NCI-H446 treated with DMSO at 0.1 percent for 48 hours (cell line): ENCODE data around the gene ADAP2.
"Not testable (repeated sequence)": the region's sequence is repeated elsewhere in the genome, so short reads cannot be mapped to it uniquely, and the experiment has no call there.

ENCODE experiments used
- DNase-seq: peaks from one replicate; lab custom pipeline; 2025; lab: John Stamatoyannopoulos, UW

Gene ADAP2

DNA sequence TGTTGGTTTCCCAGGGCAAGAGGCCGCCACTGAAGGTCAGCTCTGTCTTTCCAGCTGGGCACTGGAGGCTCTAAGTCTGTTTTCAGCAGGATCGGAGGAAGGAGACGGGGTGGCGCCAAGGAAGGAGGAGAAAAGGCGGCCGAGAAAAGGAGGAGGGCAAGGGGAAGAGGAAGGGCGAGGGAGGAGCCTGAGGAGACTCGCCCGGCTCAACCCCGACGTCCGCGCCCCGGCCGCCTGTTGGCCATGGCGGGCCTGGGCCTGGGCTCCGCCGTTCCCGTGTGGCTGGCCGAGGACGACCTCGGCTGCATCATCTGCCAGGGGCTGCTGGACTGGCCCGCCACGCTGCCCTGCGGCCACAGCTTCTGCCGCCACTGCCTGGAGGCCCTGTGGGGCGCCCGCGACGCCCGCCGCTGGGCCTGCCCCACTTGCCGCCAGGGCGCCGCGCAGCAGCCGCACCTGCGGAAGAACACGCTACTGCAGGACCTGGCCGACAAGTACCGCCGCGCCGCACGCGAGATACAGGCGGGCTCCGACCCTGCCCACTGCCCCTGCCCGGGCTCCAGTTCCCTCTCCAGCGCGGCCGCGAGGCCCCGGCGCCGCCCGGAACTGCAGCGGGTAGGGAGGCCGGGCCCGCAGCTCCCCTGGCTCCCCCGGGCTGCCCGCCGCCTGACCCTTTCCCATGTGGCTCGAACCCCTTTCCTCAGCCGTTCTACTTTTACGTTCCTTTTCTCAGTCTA, 49.3 kb downstream of the ADAP2 start, which contains the start of gene RNF135:
RNF135 (plus strand) TSS at position 209 of the 737 bp plus-strand sequence; CDS start at position 244, 35 bp downstream.
- peak; percentile 13 for DNase-seq

DNA sequence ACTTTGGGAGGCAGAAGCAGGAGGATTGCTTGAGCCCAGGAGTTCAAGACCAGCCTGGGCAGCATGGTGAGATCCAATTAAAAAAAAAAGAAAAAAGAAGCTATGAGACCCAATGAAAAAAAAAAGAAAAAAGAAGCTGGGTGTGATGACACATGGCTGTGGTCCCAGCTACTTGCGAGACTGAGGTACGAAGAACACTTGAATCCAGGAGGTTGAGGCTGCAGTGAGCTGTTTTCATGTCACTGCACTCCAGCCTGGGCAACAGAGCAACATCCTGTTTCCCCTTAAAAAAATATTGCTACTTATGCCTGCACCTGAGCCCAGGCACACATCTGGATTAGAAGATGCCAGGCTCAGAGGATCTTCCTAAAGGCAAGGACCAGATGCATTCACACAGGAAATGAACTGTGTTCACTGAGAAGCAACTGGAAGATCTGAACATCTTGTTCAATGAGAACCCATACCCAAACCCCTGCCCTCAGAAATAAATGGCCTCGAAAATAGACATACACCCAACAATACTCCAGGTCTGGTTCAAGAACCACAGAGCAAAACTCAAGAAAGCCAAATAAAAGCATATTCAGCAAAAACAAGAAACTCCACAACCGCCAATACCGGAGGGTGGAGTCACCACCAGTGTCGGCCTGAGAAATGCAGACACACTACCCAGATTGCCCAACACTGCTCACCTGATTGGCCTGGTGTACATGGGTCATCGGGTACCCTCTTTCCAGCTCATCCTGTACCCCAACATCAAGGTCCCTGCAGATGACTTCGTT, 53.5 kb downstream of the ADAP2 start:
- no peak for DNase-seq

GRCh38 chr17:30979919-30980318, 58.2 kb downstream of the ADAP2 start:
- DNase-seq = not testable (repeated sequence)

DNA sequence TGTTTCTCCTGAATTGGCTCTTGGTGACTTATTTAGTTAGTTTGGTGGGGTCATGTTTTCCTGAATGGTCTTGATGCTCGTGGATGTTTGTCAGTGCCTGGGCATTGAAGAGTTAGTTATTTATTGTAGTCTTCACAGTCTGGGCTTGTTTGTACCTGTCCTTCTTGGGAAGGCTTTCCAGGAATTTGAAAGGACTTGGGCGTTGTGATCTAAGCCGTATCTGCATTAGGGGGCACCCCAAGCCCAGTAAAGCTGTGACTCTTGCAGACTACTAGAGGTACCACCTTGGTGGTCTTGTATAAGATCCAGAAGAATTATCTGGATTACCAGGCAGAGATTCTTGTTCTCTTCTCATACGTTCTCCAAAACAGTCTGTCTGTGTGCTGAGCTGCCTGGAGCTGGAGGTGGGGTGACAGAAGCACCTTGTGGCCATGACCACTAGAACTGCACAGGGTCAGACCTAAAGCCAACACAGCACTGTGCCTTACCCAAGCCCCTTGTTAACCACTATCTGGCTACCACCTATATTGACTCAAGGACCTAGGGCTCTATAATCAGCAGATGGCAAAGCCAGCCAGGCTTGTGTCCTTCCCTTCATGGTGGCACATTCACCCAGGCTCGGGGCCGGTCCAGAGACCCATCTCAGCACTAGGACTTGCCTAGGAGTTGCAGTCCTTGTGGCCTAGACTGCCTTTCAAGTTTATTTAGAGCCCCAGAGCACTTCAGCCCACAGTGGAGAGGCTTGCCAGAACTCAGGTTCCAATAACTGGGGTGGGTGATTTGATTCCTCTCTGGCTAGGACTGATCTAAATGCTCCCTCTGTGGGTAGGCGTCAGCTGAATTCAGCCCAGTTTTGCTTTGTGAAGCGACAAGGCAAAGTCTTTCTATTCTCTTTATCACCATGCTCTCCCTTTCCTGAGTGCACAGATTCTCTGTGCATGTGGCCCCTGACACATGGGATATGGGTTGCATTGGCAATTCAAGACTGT, 60.1 kb downstream of the ADAP2 start:
- DNase-seq = no peak

- DNase-seq = no peak
Observed at GRCh38 chr17:30982855-30983254, 61.1 kb downstream of the ADAP2 start.

DNA sequence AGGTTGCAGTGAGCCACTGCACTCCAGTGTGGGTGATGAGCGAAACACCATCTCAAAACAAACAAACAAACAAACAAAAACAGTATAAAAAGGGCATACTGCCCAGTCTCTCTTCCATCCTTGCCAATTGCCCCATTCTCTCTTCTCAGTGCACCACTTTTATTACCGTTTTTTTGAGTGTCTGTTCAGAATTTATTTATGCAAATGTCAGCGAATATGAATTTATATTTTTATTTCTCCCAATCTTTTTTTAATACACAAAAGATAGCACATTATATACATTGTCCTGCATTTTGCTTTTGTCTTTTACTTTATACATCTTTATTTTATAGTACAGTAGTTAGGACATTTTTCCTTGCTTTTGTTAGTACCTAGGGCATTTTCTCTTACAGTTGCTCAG, 68.7 kb downstream of the ADAP2 start:
- no peak for DNase-seq

GRCh38 chr17:30992551-30992950, 70.8 kb downstream of the ADAP2 start:
- DNase-seq = no peak

GRCh38 chr17:30995347-30995746, 73.6 kb downstream of the ADAP2 start:
- no peak for DNase-seq

DNA sequence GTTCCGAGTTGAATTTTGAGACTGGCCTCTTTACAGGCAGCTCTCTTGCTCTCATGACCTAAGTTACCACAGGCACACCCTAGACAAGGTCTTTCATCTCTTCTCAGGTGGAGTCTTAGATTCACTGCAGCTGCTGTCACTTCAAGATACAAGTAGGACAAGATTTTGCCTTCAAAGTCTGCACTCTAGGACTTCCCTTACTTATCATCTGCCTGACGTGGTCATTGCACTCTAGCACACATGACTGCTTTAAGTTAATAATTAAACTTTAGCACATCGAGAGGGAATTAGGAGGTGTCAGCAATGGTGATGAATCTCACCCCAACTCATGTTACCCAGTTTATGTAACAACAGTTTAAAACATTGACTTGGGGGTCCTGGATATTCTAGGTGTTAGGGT, 74.7 kb downstream of the ADAP2 start:
- no peak for DNase-seq

GRCh38 chr17:30997270-30997669, 75.5 kb downstream of the ADAP2 start:
- DNase-seq = no peak

DNA sequence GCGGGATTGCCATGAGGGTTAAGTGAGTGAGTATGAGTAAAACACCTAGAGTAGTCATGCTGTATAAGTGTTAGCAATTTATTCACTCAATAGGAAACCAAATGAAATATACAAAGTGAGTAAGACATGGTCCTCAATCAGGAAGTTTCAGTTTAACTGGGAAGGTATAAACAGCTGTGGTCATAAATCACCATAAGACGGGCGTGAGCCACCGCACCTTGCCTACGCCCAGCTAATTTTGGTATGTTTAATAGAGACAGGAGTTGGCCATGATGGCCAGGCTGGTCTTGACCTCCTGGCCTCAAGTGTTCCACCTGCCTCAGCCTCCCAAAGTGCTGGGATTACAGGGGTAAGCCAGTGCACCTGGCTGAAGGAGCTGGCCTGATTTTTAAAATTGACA, 76.1 kb downstream of the ADAP2 start:
- DNase-seq = no peak

DNA sequence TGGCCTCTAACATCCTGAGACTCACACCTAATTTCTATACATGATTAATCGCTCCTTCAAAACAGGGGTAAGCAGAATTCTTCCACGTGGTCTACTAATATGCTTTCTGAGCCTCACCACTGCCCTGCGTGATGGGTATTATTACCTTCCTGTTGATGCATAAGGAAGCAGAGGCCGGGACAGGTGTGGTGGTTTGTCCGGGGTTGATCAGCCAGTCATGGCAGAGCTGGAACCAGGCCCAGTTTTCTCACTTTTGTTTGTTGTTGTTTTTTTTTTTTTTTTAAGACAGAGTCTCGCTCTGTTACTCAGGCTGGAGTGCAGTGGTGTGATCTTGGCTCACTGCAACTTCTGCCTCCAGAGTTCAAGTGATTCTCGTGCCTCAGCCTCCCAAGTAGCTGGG, 80.3 kb downstream of the ADAP2 start:
- no peak for DNase-seq

DNA sequence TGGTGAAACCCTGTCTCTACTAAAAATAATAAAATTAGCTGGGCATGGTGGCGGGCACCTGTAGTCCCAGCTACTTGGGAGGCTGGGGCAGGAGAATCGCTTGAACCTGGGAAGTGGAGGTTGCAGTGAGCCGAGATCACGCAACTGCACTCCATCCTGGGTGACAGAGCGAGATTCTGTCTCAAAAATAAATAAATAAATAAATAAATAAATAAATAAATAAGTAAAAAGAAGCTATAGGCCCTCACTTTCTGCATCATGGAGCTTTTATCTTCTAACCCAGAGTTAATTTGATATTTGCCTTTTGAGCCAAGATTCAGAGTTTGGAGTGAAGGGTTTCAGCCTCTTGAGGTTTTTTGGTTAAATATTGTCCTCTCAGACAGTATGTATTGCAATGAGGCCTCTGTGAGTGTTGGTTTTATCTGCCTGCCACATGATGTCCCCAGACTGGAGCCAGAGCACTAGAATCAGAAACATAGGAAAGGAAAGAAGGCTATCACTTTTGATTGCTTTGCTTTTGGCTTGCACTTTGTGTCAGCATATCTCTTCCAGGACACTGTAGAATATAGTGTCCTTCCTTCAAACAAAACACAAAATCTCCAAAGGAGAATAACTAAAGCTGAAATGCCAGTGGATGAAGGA, 81.6 kb downstream of the ADAP2 start:
- no peak for DNase-seq

GRCh38 chr17:31004160-31004559, 82.4 kb downstream of the ADAP2 start:
- DNase-seq = no peak

DNA sequence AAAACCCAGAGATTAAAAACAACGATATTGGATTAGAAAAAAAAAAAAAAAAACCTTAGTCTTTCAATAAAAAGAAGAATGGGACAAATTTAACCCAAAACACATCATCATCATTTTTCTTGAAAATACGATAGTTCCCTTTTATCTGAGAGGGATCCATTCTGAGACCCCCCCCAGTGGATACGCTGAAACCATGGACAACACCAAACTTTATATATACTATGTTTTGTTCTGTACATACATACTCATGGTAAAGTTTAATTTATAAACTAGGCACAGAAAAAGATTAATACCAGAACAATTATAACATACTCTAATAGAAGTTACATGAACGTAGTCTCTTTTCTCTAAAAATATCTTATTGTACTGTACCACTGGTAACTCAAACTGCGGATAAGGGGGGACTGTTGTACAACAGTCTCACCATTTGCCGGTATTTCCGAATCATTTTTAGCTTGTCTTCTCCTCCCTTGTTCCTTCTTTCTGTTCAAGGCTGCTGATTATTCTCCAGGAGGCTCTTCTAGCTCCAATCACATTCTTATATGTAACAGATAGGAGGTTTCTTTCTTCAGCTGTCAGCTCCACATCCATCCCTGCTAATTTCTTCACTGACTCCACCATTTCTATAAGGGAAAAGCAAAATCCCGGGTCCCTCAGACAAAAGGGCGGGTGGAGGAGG, 86.1 kb downstream of the ADAP2 start:
- DNase-seq = no peak

- DNase-seq = no peak
Observed at GRCh38 chr17:31008374-31009041, 86.8 kb downstream of the ADAP2 start.
